Spleen (tissue), 7 donors: ENCODE data around the gene ZKSCAN5.

Experiments
- CTCF ChIP-seq, 11 experiments: fragments of 200-600 bp in 7 of 11; fragments of 450-650 bp in 4 of 11; sonication (generic) in 4 of 11; IDR thresholded peaks in 8 of 11; conservative IDR thresholded peaks in 3 of 11; 1 replicate in 7 of 11; 2 replicates in 4 of 11; pipeline versions ENCODE4 v1.4.0 to v1.8.0; 2016 to 2021; ENCODE audit warnings: antibody characterized with exemption in 11 of 11, inconsistent platforms in 4 of 11, mild to moderate bottlenecking in 1 of 11
- POLR2A ChIP-seq, 3 donors: fragments of 450-650 bp; IDR thresholded peaks; one replicate each; pipeline ENCODE4 v1.5.1; 2017; ENCODE audit warnings: antibody characterized with exemption in 3 of 3, mild to moderate bottlenecking in 1 of 3
- POLR2AphosphoS5 ChIP-seq, 3 donors: sonication (generic); formaldehyde crosslinking; IDR thresholded peaks; one replicate each; pipeline ENCODE4 v1.5.1; 2017; ENCODE audit warnings: antibody characterized with exemption in 3 of 3
- donor health status: DM: no; HTN: no; CAD: no; lungs with moderate emphysema.
- donor health status: DM: no; HTN: no; CAD: no.
- donor health status: DM: no; HTN: no; CAD: no.

- TF ChIP-seq CTCF (IDR thresholded peaks at IDR 0.05 in 8 of 11, conservative IDR thresholded peaks at IDR 0.05 in 3 of 11) (no peak), POLR2A (IDR thresholded peaks at IDR 0.05) (no peak), POLR2AphosphoS5 (IDR thresholded peaks at IDR 0.05) (no peak)
Measured at GRCh38 chr7:99489235-99489634, 15.2 kb upstream of the ZKSCAN5 start.
